IMR-90 (cell line): Measurements from ENCODE around the gene GABPB1. TPM values are rescaled to one million over a fixed set of nuclear protein-coding genes. Genes with fewer than 3 reads are reported as not detected.

Experiments used
- ATAC-seq: fragments of 200-7000 bp; cut with Tn5 transposase; 2 replicates; pipeline ENCODE4 v1.9.1; 2020; ENCODE audit warnings: low read depth, mild to moderate bottlenecking, moderate library complexity
- BruUV-seq: library from RNA; stranded (reverse); fragments of 400-500 nt; replicated peaks from 2 replicates; lab custom pipeline; 2021; lab: Mats Ljungman, UMichigan
- CTCF ChIA-PET: fragments of 300-600 bp; formaldehyde crosslinking; extraction: SDS; loops from one replicate; lab custom pipeline; 2021; ENCODE audit warnings: antibody characterized with exemption; lab: Yijun Ruan, JAX
- POLR2A ChIA-PET: fragments of 300-600 bp; sonication (Branson Sonifier 250); formaldehyde crosslinking; loops from one replicate; lab custom pipeline; 2022; ENCODE audit warnings: antibody characterized with exemption; ENCODE audit not compliant: unreplicated experiment; lab: Charles Lee
- DNase-seq: peaks from one replicate; pipeline ENCODE4 v3.0.0; 2013
- H2AFZ ChIP-seq: replicated peaks from 2 replicates; pipeline ENCODE3; 2013; ENCODE audit warnings: low read length, mild to moderate bottlenecking; ENCODE audit not compliant: poor library complexity
- H2AK5ac ChIP-seq: 2 replicates; pipeline ENCODE4 v1.6.1; 2013; ENCODE audit warnings: low read depth, low read length, inconsistent platforms
- H2AK9ac ChIP-seq: replicated peaks from 2 replicates; pipeline ENCODE3; 2013; ENCODE audit warnings: mild to moderate bottlenecking, low read depth, low read length, moderate library complexity; ENCODE audit not compliant: poor library complexity
- H2BK120ac ChIP-seq: 2 replicates; pipeline ENCODE4 v1.6.1; 2013; ENCODE audit warnings: low read depth, low read length, inconsistent platforms
- H2BK15ac ChIP-seq: 3 replicates; pipeline ENCODE4 v1.6.1; 2013; ENCODE audit warnings: low read depth, low read length, inconsistent platforms
- H2BK20ac ChIP-seq: 2 replicates; pipeline ENCODE4 v1.6.1; 2013; ENCODE audit warnings: low read depth, mild to moderate bottlenecking, inconsistent platforms, low read length, moderate library complexity
- H2BK5ac ChIP-seq: 2 replicates; pipeline ENCODE4 v1.6.1; 2013; ENCODE audit warnings: mild to moderate bottlenecking, low read depth, low read length, inconsistent platforms; ENCODE audit not compliant: poor library complexity, severe bottlenecking
- H3K14ac ChIP-seq: replicated peaks from 2 replicates; pipeline ENCODE4 v1.6.1; 2013; ENCODE audit warnings: low read depth, low read length, inconsistent platforms
- H3K18ac ChIP-seq: 2 replicates; pipeline ENCODE4 v1.6.1; 2013; ENCODE audit warnings: low read depth, low read length, control low read depth
- H3K23ac ChIP-seq: 2 replicates; pipeline ENCODE4 v1.6.1; 2013; ENCODE audit warnings: low read depth, low read length, inconsistent platforms
- H3K27ac ChIP-seq: 2 replicates; pipeline ENCODE4 v1.5.1; 2013; ENCODE audit warnings: mild to moderate bottlenecking, control low read depth, low read length; ENCODE audit not compliant: insufficient read depth
- H3K27me3 ChIP-seq: 2 replicates; pipeline ENCODE4 v1.6.1; 2013; ENCODE audit warnings: low read length; ENCODE audit not compliant: control insufficient read depth, insufficient read depth
- H3K36me3 ChIP-seq: 2 replicates; pipeline ENCODE4 v1.6.1; 2013; ENCODE audit warnings: low read length, mixed read lengths; ENCODE audit not compliant: control insufficient read depth, insufficient read depth
- H3K4ac ChIP-seq: 2 replicates; pipeline ENCODE4 v1.6.1; 2013; ENCODE audit warnings: low read depth, low read length, inconsistent platforms
- H3K4me1 ChIP-seq: 2 replicates; pipeline ENCODE4 v1.6.1; 2013; ENCODE audit warnings: low read length, mixed read lengths; ENCODE audit not compliant: control insufficient read depth, insufficient read depth
- H3K4me2 ChIP-seq: 2 replicates; pipeline ENCODE4 v1.6.1; 2013; ENCODE audit warnings: low read depth, mild to moderate bottlenecking, control low read depth, low read length, moderate library complexity
- H3K4me3 ChIP-seq: 2 replicates; pipeline ENCODE4 v1.5.1; 2013; ENCODE audit warnings: low read depth, mild to moderate bottlenecking, control low read depth, low read length, moderate library complexity; ENCODE audit not compliant: insufficient read depth
- H3K56ac ChIP-seq: 2 replicates; pipeline ENCODE4 v1.6.1; 2013; ENCODE audit warnings: low read length, inconsistent platforms; ENCODE audit not compliant: insufficient read depth; ENCODE audit errors: extremely low read depth
- H3K79me1 ChIP-seq, 2 experiments: 2 replicates each; pipeline ENCODE4 v1.6.1; 2013; ENCODE audit warnings: low read length in 2 of 2, inconsistent platforms in 1 of 2, low read depth in 1 of 2
- H3K9ac ChIP-seq: 2 replicates; pipeline ENCODE4 v1.6.1; 2013; ENCODE audit warnings: low read depth, low read length, control low read depth
- H3K9me1 ChIP-seq: 2 replicates; pipeline ENCODE4 v1.6.1; 2013; ENCODE audit warnings: low read length, inconsistent platforms; ENCODE audit not compliant: insufficient read depth
- H3K9me3 ChIP-seq: 2 replicates; pipeline ENCODE4 v1.6.1; 2013; ENCODE audit warnings: low read length; ENCODE audit not compliant: control insufficient read depth, insufficient read depth
- H4K20me1 ChIP-seq: 2 replicates; pipeline ENCODE4 v1.6.1; 2013; ENCODE audit warnings: low read length, inconsistent platforms; ENCODE audit not compliant: insufficient read depth
- H4K5ac ChIP-seq: 2 replicates; pipeline ENCODE4 v1.6.1; 2013; ENCODE audit warnings: mild to moderate bottlenecking, low read depth, low read length, control low read depth
- H4K8ac ChIP-seq, 2 experiments: 2 replicates each; pipeline ENCODE4 v1.6.1; 2013; ENCODE audit warnings: low read depth in 2 of 2, low read length in 2 of 2, control low read depth in 1 of 2, inconsistent platforms in 1 of 2
- H4K91ac ChIP-seq: 2 replicates; pipeline ENCODE4 v1.6.1; 2013; ENCODE audit warnings: low read depth, low read length, inconsistent platforms; ENCODE audit not compliant: insufficient read depth
- FOS ChIP-seq: fragments of 150-350 bp; IDR thresholded peaks from 2 replicates; pipeline ENCODE4 v1.6.1; 2016; ENCODE audit warnings: low read depth, low read length
- WGBS, 2 experiments: methylation state at CpG; one replicate each; pipeline versions ENCODE4 v1.1.5 to v1.1.7; 2013; ENCODE audit warnings: missing lambda C conversion rate in 2 of 2; ENCODE audit not compliant: insufficient read length in 1 of 2; ENCODE audit errors: extremely low coverage in 2 of 2; 5-methylcytosine and 5-hydroxymethylcytosine counted together
- dilution Hi-C: fragments of 300-500 bp; cut with HindIII; formaldehyde crosslinking; loops from one replicate; pipeline ENCODE4 v1.14.3; 2018; ENCODE audit warnings: low sequenced_read_pairs; ENCODE audit not compliant: unreplicated experiment
- in situ Hi-C: fragments of 300-500 bp; cut with MboI; formaldehyde crosslinking; loops from 3 replicates; pipeline ENCODE4 v1.14.3; 2019; ENCODE audit warnings: low sequenced_read_pairs, inconsistent platforms, mixed read lengths
- intact Hi-C: fragments of 100-400 bp; cut with micrococcal nuclease; formaldehyde crosslinking; loops from 2 replicates; pipeline ENCODE4 v1.10.0; 2022
- polyA plus RNA-seq, 3 experiments: library from polyadenylated mRNA; depleted of rRNA; stranded (reverse); fragments of >200 nt; gene quantifications; 2 replicates each; pipeline ENCODE4 v1.2.3, GENCODE V29; 2012; ENCODE audit warnings: low replicate concordance in 1 of 3
- total RNA-seq: library from RNA; depleted of rRNA; stranded (reverse); fragments of >200 nt; gene quantifications from 2 replicates; pipeline ENCODE4 v1.2.3, GENCODE V29; 2012

The GABPB1 gene
- total and polyA plus RNA-seq, 2 of the 4 experiments (the other 2 are of a cell fraction), result 26.3 to 89.3 TPM

- peaks cover 10% of the 10 kb centered on the region; the same call in 1 of the 2 replicates for H3K9me1 ChIP-seq
- H4K20me1 ChIP-seq, result no peaks in the 10 kb centered on the region
- ChIA-PET POLR2A (no interaction called here), CTCF (no interaction called here)
- no peaks in the 10 kb centered on the region for H3K36me3 ChIP-seq
- BruUV-seq, result no TSS peak
- peak overlapping the region; percentile 31; the same call in 1 of the 2 replicates for H2AK5ac ChIP-seq
- no peak overlapping the region for H3K56ac ChIP-seq
- no peak overlapping the region for H2BK120ac ChIP-seq
- H2BK20ac ChIP-seq, result no peak overlapping the region
- H3K4ac ChIP-seq, result no peak overlapping the region
- no peak overlapping the region for H3K23ac ChIP-seq
- no peak overlapping the region for H4K91ac ChIP-seq
- no peak overlapping the region for H3K9ac ChIP-seq
- peaks cover 7% of the 10 kb centered on the region for H3K4me1 ChIP-seq
- no peak overlapping the region for H3K4me2 ChIP-seq
- no peak for DNase-seq
- in situ Hi-C loops, result no loop called here
- no peak overlapping the region for H4K8ac ChIP-seq
- no peak overlapping the region for H2BK5ac ChIP-seq
- H3K14ac ChIP-seq, result no peak overlapping the region
- H3K79me1 ChIP-seq, result no peaks in the 10 kb centered on the region
- no peak for TF ChIP-seq FOS
- no peak overlapping the region for H3K18ac ChIP-seq
- dilution Hi-C loops, result no loop called here
- whole genome bisulfite sequencing, 2 experiments, result 87% methylated on average over 5 of the region's 11 CpGs; no CpG with 5 or more reads in 1 of the 2 experiments
- no peak overlapping the region for H3K27ac ChIP-seq
- intact Hi-C loops, result no loop called here
- no peak overlapping the region for H2BK15ac ChIP-seq
- H2AFZ ChIP-seq, result no peak overlapping the region
- no peak overlapping the region for H4K5ac ChIP-seq
- H3K9me3 ChIP-seq, result no peaks in the 10 kb centered on the region
- no peak overlapping the region for H3K4me3 ChIP-seq
- H2AK9ac ChIP-seq, result no peak overlapping the region
- H3K27me3 ChIP-seq, result peaks cover 16% of the 10 kb centered on the region
- no peak for ATAC-seq
These were observed 102.4 kb downstream of the GABPB1 start for GRCh38 chr15:50252556-50252955.
